ENCODE measurements around the gene KCNA5.

KCNA5 gene

GRCh38 chr12:5027046-5027821 lies 16.4 kb upstream of the KCNA5 start:
- DNase-seq: no peak

DNA sequence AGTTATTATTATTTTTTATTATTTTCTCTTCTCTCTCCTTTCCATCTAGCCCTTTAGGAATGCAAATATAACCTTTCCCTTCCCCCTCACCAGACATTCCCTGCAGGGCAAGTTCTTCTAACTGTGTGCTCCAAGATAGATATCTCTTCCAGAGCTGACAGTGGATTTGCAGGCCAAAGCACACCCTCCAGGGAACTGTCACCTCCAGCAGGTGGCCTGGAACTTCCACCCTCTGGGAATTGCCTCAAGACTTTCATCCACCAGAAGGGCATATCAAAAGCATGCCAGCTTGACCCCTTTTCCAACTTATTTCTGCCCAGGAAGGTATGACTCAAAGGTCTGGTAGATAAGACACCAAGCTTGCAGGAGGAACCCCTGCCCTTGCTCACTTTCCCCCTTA lies 13.6 kb upstream of the KCNA5 start:
- no peak for DNase-seq

GRCh38 chr12:5031242-5031641 lies 12.4 kb upstream of the KCNA5 start:
- no peak for DNase-seq

DNA sequence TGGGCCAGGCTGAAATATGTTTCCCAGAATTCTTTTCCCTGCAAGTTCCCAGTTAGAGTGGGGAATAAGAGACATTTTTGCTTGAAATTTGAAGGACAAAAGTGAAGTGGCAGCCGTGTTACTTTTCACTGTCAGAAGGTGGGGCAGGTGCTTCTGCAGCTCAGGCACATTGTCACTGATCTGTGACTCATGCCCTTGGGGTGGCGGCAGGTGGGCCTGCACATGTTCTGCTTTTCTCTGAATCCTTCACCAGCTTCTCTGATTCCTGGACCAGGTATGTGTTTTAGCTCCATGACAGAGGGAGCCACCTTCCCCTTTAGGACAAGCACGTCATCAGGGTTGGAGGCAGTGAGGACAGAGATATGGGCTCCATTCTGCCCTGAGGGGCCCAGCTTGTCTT lies 11.7 kb upstream of the KCNA5 start:
- no peak for DNase-seq

DNA sequence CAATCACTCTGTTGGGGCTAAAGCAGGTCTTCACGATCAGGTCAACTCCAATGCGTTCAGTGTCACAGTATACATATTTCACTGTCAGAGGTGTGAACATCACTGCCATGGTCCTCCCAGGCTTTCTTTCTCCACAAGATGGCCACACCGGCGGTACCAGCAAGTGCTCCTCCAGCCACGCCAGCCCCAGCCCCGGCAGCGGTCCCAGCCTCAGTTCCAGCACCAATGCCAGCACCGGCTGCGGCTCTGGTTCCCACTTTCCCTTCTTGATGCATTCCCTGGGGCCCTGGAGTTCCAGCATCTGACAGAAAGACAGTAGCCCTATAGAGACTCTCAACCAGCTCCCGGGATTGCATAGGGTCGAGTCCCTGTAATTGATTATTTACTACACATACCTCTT lies 10.9 kb upstream of the KCNA5 start:
- no peak for DNase-seq

DNA sequence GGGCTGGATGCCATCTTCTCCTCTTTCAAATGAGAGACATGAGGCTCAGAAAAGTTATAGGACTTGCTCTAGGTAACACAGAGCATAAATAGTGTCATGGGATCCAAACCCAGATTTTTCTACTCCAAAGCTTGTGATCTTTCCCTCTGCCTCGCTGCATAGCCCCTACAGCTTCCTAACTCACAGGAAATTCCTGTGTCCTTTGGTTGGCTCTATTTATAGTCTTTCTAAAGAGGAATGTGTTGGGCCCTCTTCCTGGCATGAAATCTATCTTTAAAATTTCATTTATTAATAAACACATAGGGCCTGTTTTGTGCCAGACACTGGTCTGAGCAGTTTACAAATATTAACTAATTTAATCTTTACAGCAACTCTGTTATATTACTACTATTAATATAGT lies 9.8 kb upstream of the KCNA5 start:
- DNase-seq: no peak

DNA sequence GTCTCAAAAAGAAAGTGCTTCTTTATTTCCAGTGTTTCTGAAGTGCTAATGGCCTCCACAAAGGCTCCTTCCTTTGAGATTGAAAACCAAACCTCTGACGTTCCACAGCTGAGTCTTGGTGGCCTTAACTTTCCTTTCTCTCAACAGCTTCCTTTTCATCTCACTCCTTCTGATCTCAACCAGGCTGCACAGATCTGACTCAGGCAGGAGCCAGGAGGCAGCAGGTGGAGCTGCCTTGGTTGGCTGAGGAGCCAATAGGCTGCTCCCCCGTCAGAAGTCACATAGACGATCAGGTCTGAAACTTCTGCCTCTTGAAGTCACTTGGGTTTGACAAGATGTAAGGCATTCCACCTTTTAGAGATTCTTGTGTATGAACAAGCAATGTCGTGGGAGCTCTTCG lies 9.1 kb upstream of the KCNA5 start:
- no peak for DNase-seq

DNA sequence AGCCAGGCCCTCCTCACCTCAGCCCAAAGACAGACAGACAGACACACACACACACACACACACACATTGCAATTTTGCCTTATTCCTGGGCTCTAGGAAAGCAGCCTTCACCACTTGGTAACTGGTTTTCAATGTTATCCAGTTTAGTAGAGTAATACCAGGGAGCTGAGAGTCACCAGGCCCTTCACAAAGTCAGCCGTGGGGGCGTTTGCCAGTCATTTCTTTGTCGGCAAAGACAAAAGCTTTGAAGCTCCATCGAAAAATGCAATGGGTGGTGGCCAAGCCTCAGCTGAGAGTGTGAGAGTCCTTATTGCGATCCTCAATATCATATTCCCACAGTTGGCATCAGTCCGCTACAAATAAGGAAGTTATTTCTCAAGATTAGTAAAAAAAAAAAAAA lies 8.1 kb upstream of the KCNA5 start:
- no peak for DNase-seq

- DNase-seq: no peak
Measured at GRCh38 chr12:5036031-5036430, 7.6 kb upstream of the KCNA5 start.

DNA sequence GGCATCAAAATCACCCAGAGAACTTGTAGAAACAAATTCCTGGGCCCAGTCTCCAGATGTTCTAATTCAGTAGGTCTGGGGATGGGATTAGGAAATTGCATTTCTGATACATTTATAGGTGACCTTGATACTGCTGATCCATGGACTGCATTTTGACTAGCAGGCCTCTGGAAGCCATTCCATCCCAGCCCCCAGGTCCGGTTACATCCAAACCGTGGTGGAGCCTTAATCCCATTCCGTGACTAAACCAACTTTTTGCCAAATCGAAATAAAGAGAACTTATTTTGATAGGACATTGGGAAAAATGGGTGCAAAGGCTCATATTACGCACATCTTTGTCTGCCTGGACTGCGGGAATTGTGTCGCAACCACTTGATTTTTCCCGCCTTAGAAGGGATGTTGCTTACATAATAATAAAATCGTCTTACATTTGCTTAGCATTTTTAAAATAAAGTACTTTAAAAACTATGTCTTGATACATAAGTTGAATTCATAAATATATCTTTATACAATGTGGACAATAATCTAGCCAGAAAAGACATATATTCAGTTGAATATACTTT lies 5.8 kb upstream of the KCNA5 start:
- no peak for DNase-seq

DNA sequence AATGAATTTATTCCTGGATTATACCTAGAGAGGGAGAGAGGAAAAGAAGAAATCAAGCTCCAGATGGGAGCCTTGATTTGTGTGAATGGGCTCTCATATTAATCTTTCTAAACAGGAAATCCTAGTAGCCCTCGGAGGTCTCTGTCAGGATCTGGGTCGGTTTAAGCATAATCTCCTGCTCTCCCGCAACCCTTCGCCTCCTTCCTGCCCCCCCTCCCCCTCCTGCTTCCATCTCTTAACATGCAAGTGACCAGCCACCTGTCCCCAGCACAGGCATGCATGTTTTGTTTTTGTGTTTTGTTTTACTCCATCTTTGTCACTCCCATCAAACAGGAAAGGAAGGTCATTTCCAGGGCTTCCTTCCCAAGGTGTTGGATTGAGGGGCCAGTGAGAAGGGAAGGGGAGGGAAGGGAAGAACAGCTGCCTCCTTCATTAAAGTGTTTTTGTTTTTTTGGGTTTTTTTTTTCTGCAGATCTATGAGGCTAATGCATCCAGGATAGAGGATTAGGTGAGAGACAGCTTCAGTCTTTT lies 4.8 kb upstream of the KCNA5 start:
- DNase-seq: no peak

DNA sequence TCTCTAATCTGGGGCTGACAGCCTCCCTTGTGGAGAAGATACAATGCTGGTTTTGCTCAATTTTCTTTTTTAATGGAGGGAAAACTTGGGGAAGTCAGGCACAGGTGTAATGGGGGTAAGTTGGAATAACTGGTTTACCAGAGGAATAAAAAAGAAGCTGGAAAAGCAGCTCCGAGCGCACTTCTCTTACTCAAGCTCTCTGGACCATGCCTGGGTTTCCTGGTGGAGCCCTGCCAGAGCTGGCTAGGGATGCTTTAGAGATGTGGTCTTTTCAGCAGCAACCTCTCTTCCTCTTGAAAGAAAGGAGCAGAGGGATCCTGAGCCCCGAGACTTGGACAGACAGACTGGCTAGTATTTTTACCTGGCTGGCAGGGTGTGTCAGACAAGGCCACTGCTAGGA lies 3.9 kb upstream of the KCNA5 start:
- DNase-seq: no peak

GRCh38 chr12:5040368-5040767 lies 3.3 kb upstream of the KCNA5 start:
- DNase-seq: no peak

GRCh38 chr12:5044420-5045295 lies 979 bp downstream of the KCNA5 start:
- no peak for DNase-seq

GRCh38 chr12:5047094-5047493 lies 3.4 kb downstream of the KCNA5 start:
- no peak for DNase-seq

DNA sequence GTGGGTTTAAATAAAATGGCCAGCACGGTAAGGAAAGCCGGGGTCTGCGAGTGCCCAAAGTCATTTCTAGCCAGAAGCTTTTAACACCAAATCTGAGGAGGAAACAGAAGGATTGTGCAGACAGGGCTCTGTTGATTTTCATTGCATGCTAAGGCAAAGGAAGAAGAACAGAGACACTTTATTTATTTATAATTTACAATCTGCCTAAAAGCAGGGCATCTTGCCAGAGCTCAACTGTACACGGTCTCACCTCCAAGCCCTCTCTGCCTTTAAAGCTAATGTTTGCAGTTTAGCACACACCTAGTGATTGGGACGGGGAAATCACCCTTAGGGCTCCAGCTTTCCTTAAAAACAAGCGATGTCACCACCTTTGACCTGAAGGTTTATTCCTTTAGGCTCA lies 4.0 kb downstream of the KCNA5 start:
- no peak for DNase-seq

DNA sequence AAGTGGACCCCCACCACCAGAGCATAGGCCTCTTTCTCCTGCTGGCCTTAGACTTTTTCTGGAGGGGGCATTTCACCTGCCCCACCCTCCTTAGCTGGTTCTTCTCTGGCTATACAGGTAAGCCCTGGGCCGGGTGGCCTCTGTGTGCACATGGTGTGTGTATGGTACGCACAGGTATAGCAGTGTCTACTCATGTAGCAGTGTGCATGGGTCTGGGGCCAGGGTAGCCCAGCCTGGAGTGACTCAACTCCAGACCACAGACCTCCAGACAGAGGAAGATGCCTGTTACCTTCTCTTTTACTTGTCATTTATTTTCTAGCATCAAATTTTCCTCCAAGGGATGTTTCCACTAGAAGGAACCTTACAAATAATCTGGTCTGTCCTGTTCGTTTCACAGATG lies 6.9 kb downstream of the KCNA5 start:
- no peak for DNase-seq

DNA sequence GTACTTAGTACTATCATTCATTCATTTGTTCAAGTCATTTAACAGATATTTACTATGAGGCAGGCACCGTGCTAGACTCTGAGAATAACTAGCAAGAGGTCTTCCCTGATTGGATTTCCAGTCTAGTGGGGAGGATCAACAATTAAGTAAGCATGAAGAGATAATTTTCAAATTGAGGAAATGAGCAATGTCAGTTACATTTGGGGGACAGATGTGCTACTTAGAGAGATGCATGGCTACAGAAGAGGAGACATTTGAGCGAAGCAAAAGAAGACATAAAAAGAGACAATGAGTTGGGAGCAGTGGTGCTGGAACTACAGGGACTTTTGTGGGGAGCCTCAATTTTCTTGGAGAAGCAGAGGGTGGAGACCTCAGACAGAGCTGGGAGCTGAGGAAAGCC lies 7.7 kb downstream of the KCNA5 start:
- no peak for DNase-seq

DNA sequence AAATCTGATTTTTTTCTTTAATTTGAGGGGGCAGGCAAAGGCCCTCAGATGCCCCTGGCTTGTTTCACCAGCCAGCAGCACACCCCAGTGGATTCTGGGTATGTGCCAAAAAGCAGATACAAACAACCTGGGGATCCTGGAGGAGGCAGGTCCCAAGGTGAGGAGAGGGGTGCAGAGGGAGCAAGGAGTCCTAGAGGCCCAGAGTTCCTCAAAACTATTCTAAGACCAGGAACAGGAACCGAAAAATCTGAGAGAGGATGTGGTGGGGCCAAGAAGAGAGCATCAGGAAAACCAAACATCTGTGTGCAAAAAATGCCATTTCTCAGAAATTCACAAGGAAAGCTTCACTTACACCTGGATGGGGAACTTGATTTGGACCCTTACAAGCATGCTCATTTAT lies 8.2 kb downstream of the KCNA5 start:
- no peak for DNase-seq

- DNase-seq: no peak
Measured at GRCh38 chr12:5052348-5052747, 8.7 kb downstream of the KCNA5 start.

DNA sequence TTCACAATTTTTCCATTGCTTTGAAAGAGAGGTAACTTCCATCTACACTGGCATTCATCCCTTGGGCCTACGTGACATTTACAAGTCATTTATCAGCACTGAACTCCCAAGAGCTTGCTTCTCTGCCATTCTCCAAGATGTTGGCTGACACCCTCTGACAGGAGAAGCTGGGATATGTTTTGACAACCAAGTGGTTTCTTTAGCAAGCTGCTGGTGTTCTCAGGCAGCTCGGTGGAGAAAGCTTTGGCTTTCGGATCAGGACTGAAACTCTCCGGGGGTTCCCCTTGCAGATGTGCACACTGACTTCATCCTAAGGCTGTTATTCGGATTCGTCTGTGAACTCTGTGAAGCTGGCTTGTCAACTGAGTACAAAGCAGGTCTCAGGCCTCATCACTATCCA lies 15.7 kb downstream of the KCNA5 start:
- no peak for DNase-seq

DNA sequence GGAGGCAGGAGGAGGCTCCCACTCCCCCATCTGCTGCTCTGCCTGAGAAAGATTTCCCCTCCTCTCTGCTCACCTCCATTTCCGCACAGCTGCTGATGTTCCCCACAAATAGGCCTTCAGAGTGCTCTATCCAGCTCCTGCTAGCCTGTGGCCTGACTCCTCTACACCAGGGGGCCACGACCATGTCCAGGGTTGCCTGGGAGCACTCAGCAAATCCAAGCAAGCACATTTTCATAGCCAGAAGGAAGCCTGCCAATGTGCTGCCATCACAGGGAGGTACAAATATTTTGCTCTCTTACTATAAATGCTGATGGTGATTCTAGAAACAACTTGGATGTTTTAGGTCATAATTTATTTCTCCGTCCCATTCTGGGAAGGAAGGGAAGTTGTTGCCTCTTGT lies 17.3 kb downstream of the KCNA5 start:
- no peak for DNase-seq

- DNase-seq: no peak
Measured at GRCh38 chr12:5063149-5063548, 19.5 kb downstream of the KCNA5 start.
